Measurements from ENCODE around the gene CANT1.

DNA sequence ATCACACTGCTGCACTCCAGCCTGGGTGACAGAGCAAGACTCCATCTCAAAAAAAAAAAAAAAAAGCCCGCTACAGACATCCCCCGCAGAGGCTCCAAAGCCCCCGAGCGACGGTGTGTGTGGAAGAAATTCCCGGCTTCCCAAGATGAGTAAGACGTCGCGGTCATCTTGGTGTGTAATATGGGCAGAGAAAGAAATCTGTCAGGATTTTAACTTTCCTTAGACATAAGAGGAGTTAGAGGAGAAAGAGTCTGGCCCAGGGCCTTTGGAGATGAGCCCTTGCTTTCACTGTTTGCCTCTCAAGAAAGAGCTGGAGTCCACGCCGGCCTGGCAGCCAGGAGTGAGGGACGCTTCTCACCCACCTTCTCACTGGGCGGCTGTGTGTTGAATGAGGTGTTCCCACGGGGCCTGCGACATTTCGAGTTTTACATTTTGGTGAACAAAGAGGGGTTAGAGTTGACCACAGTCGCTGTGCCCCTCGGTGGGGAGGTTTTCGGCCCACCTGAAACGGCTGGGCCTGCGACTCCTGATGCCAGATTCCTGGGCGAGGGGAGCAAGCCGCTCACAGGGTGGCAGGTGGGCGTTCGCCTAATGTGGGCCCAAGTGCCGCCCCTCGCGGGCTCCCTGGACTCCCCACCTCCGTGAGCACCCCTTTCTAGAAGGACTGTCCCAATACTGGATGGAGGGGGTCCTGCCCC, 32.3 kb upstream of the CANT1 start:
- TF ChIP-seq, protein P1, sequence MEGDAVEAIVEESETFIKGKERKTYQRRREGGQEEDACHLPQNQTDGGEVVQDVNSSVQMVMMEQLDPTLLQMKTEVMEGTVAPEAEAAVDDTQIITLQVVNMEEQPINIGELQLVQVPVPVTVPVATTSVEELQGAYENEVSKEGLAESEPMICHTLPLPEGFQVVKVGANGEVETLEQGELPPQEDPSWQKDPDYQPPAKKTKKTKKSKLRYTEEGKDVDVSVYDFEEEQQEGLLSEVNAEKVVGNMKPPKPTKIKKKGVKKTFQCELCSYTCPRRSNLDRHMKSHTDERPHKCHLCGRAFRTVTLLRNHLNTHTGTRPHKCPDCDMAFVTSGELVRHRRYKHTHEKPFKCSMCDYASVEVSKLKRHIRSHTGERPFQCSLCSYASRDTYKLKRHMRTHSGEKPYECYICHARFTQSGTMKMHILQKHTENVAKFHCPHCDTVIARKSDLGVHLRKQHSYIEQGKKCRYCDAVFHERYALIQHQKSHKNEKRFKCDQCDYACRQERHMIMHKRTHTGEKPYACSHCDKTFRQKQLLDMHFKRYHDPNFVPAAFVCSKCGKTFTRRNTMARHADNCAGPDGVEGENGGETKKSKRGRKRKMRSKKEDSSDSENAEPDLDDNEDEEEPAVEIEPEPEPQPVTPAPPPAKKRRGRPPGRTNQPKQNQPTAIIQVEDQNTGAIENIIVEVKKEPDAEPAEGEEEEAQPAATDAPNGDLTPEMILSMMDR (conservative IDR thresholded peaks at IDR 0.05): no peak
- no peak for TF ChIP-seq ZFX (IDR thresholded peaks at IDR 0.05)
